ENCODE measurements around the gene EGFR.

DNA sequence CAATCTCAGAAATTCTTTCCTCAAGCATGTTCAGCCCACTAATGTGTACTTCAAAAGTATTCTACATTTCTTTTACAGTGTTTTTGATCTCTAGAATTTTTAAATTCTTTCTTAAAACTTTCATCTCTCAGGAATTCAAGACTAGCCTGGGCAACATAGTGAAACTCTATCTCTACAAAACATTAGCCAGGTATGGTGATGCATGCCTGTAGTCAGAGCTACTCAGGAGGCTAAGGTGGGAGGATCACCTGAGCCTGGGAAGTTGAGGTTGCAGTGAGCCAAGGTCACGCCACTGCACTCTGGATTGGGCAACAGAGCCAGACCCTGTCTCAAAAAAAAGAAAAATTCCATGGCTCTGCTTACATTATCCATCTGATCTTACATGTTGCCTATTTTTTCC, 5.0 kb upstream of the EGFR start:
- TF ChIP-seq, protein P1, sequence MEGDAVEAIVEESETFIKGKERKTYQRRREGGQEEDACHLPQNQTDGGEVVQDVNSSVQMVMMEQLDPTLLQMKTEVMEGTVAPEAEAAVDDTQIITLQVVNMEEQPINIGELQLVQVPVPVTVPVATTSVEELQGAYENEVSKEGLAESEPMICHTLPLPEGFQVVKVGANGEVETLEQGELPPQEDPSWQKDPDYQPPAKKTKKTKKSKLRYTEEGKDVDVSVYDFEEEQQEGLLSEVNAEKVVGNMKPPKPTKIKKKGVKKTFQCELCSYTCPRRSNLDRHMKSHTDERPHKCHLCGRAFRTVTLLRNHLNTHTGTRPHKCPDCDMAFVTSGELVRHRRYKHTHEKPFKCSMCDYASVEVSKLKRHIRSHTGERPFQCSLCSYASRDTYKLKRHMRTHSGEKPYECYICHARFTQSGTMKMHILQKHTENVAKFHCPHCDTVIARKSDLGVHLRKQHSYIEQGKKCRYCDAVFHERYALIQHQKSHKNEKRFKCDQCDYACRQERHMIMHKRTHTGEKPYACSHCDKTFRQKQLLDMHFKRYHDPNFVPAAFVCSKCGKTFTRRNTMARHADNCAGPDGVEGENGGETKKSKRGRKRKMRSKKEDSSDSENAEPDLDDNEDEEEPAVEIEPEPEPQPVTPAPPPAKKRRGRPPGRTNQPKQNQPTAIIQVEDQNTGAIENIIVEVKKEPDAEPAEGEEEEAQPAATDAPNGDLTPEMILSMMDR (IDR thresholded peaks at IDR 0.05): no peak
- no peak for TF ChIP-seq POLR2A (IDR thresholded peaks at IDR 0.05)

Data from right lobe of liver (tissue), 4 donors.